Measurements from ENCODE around the gene NCK2.

DNA sequence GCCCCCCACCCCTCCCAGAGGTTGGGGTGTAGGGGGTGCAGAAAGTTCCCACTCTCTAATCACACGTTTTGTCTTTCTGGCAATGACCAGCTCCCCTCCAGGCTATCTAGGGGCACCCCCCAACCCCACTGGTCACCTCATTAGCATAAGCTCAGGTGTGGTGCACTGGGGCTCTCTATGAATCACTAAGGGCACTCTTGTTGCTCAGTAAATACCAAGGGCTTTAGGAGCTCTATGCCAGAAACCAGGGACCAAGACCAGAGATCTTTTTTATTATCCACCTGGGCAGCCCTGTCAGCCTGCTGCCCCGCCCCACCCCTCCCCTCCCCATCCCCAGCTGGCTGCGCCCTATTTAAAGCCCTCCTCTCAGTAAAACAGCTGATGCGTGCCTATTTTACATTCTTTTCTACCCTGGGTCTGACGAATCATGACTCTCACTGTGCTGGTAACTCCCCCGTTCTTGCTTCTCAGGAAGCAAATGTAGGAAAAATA, 24.3 kb downstream of the NCK2 start:
- TF ChIP-seq, protein P1, sequence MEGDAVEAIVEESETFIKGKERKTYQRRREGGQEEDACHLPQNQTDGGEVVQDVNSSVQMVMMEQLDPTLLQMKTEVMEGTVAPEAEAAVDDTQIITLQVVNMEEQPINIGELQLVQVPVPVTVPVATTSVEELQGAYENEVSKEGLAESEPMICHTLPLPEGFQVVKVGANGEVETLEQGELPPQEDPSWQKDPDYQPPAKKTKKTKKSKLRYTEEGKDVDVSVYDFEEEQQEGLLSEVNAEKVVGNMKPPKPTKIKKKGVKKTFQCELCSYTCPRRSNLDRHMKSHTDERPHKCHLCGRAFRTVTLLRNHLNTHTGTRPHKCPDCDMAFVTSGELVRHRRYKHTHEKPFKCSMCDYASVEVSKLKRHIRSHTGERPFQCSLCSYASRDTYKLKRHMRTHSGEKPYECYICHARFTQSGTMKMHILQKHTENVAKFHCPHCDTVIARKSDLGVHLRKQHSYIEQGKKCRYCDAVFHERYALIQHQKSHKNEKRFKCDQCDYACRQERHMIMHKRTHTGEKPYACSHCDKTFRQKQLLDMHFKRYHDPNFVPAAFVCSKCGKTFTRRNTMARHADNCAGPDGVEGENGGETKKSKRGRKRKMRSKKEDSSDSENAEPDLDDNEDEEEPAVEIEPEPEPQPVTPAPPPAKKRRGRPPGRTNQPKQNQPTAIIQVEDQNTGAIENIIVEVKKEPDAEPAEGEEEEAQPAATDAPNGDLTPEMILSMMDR (IDR thresholded peaks at IDR 0.05; ENCODE audit: poor library complexity), result no peak
- no peak for TF ChIP-seq EZH2 (IDR thresholded peaks at IDR 0.05; ENCODE audit: borderline replicate concordance)
- TF ChIP-seq EZH2phosphoT487 (IDR thresholded peaks at IDR 0.05; ENCODE audit: low read depth, severe bottlenecking, unreplicated experiment), result no peak
